GM23338 (cell line): ENCODE measurements around the gene IPCEF1.

Experiments
- CREB1 ChIP-seq: fragments of 250-450 bp; sonication (Bioruptor Pico); IDR thresholded peaks from 2 replicates; pipeline ENCODE4 v1.5.0; 2020; ENCODE audit warnings: low read depth, mild to moderate bottlenecking, moderate library complexity
- CTCF ChIP-seq, 2 experiments: fragments of 200-600 bp in 1 of 2; sonication (generic) in 1 of 2; conservative IDR thresholded peaks; 2 replicates each; pipeline versions ENCODE4 v1.5.1 to v1.6.1; 2016 to 2017; ENCODE audit warnings: antibody characterized with exemption in 2 of 2, low read depth in 2 of 2, mild to moderate bottlenecking in 2 of 2, moderate library complexity in 1 of 2
- EZH2 ChIP-seq: fragments of 200-600 bp; sonication (generic); IDR thresholded peaks from one replicate; pipeline ENCODE4 v1.8.0; 2017; ENCODE audit warnings: antibody characterized with exemption, mild to moderate bottlenecking, low read depth; ENCODE audit not compliant: unreplicated experiment
- EZH2phosphoT487 ChIP-seq: fragments of 200-600 bp; sonication (generic); IDR thresholded peaks from one replicate; pipeline ENCODE4 v1.8.1; 2018; ENCODE audit warnings: antibody characterized with exemption; ENCODE audit not compliant: unreplicated experiment
- JUNB ChIP-seq: IDR thresholded peaks from one replicate; pipeline ENCODE4 v1.6.1; 2016; ENCODE audit warnings: antibody characterized with exemption; ENCODE audit not compliant: unreplicated experiment
- POLR2AphosphoS5 ChIP-seq: IDR thresholded peaks from 2 replicates; pipeline ENCODE4 v1.6.1; 2016; ENCODE audit warnings: antibody characterized with exemption, low read depth
- REST ChIP-seq: IDR thresholded peaks from one replicate; pipeline ENCODE4 v1.6.1; 2018; ENCODE audit warnings: antibody characterized with exemption; ENCODE audit not compliant: unreplicated experiment

- no peak for TF ChIP-seq CTCF (conservative IDR thresholded peaks at IDR 0.05; ENCODE audit: low read depth in 2 of 2)
- no peak for TF ChIP-seq REST
- no peak for TF ChIP-seq POLR2AphosphoS5
- no peak for TF ChIP-seq EZH2
- no peak for TF ChIP-seq CREB1 (CRISPR knock-in tag)
- no peak for TF ChIP-seq EZH2phosphoT487
- no peak for TF ChIP-seq JUNB
Observed at GRCh38 chr6:154209555-154209954, 147.0 kb downstream of the IPCEF1 start.
